GM12875 (cell line): ENCODE measurements around the gene SCFD2.

ENCODE experiments used
- H3K4me3 ChIP-seq: one replicate; pipeline ENCODE4 v1.5.1; 2011; ENCODE audit warnings: low read depth, low read length, control low read depth
- CTCF ChIP-seq: IDR thresholded peaks from 2 replicates; pipeline ENCODE4 v1.5.1; 2011; ENCODE audit warnings: low read depth, mild to moderate bottlenecking, control low read depth, inconsistent platforms, low read length, moderate library complexity, borderline replicate concordance; ENCODE audit not compliant: insufficient read depth

Gene SCFD2

GRCh38 chr4:53068755-53069330 lies 297.0 kb downstream of the SCFD2 start:
- no peak for TF ChIP-seq CTCF
- H3K4me3 ChIP-seq, result no peak overlapping the region

GRCh38 chr4:53067125-53067802 lies 298.6 kb downstream of the SCFD2 start:
- TF ChIP-seq CTCF, result no peak
- no peak overlapping the region for H3K4me3 ChIP-seq

GRCh38 chr4:53066155-53066554 lies 299.7 kb downstream of the SCFD2 start:
- H3K4me3 ChIP-seq, result no peak overlapping the region
- TF ChIP-seq CTCF, result no peak

- TF ChIP-seq CTCF, result no peak
- H3K4me3 ChIP-seq, result no peak overlapping the region
Measured at GRCh38 chr4:53064609-53065008, 301.3 kb downstream of the SCFD2 start.

GRCh38 chr4:53061091-53061850 lies 304.6 kb downstream of the SCFD2 start:
- H3K4me3 ChIP-seq, result no peak overlapping the region
- no peak for TF ChIP-seq CTCF

- no peak for TF ChIP-seq CTCF
- no peak overlapping the region for H3K4me3 ChIP-seq
Measured at GRCh38 chr4:53060278-53060677, 305.6 kb downstream of the SCFD2 start.
